Femur (tissue), 1 donor: ENCODE data around the gene CACNA1H.
"Not testable (repeated sequence)": the region's sequence is repeated elsewhere in the genome, so short reads cannot be mapped to it uniquely, and the experiment has no call there.

Source experiments
- DNase-seq: peaks from one replicate; pipeline ENCODE4 v3.0.0-alpha.2; 2017

Gene CACNA1H

DNA sequence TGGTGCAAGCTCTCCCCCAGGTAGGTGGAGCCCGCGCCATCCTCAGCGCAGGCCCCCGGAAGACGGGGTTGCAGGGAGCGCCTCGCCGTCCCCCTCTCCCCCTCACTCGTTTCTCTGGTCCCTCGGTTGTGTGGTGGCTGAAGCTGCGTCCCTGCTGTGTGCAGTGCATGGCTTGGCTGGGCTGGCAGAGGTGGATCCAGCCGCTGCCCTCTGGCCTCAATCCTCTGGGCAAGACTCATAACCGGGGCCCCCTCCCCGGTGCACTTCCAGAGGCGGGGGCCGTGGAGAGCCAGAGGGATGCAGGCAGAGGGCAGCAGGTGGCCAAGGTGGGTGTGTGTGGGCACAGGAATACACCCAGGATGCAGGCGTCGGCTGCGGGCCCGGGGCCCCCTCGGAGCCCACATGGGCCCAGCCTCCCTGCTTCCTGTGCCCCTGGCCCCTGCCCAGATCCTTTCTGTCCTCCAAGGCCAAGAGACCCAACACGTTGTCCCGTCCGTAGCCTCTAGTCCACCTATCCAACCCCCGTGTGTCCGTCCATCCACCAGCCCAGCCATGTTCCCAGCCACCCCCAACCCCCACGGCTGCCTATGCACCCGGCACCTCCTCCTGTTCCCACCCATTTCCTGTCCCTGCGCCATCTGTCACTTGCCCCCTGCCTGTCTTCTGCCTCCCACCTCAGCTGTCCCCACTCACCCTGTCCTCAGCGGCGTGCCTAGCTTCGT is 62.8 kb downstream of the CACNA1H start:
- no peak for DNase-seq

DNA sequence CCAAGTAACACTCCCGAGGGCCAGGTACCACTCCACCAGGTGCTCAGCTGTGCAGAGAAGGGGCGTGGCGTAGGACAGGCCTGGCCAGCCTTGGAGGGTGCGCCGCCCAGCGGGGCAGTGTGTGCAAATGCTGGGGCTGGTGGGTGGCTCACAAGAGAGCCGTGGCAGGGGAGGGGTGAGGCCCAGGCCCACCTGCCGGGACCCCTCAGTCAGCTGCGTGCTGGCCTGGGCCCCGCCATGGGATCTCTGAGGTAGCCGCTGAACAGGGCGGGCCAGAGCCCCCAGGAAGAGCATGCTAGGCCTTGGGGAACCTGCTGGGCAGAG is 63.4 kb downstream of the CACNA1H start:
- DNase-seq = no peak

DNA sequence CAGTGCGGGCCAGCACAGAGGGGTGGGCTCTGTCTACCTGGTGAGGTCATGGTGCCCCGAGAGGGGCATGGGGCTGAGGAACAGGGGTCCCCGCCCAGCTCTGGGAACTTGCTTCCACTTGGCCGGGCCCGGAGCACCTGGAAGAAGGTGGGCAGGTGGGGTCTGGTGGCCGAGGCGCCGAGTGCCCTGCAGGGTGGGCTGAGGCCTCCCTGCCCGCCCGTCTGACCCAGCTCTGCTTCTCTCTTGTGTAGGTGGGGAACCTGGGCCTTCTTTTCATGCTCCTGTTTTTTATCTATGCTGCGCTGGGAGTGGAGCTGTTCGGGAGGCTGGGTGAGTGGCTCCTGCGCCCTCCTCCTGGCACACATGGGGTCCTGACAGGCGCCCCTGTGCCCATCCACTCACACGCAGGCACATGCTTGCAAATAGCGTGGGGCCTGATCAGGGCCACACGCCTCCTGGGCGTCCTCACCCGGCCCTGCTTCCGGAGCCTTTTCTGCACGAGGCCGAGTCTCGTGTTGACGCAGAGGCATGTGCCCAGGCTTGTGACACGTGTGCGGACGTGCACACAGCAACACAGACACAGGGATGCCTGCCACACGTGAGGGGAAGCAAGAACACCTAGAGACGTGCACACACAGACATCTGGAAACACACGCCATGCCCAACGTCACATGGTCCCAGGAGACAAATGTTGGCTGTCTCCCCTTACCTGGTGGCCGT is 63.9 kb downstream of the CACNA1H start:
- no peak for DNase-seq

DNA sequence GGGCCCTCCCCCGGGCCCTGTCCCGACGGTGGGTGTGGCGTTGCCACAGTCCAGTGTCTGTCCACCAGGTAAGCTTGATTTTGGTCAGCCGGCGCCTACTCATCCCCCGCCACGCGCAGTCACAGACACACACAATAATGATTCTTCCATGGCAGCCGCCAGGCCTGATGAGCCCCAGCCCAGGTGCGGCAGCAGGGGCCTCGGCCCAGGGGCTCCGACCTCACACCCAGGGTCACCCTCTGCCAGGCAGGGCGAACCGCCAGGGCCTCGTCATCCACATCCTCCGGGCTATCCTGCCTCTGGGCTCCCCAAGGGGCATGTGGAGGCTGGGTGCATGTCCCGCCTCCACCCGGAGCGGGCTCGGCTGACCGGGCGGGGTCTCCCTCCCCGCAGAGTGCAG is 64.6 kb downstream of the CACNA1H start:
- DNase-seq = no peak

DNA sequence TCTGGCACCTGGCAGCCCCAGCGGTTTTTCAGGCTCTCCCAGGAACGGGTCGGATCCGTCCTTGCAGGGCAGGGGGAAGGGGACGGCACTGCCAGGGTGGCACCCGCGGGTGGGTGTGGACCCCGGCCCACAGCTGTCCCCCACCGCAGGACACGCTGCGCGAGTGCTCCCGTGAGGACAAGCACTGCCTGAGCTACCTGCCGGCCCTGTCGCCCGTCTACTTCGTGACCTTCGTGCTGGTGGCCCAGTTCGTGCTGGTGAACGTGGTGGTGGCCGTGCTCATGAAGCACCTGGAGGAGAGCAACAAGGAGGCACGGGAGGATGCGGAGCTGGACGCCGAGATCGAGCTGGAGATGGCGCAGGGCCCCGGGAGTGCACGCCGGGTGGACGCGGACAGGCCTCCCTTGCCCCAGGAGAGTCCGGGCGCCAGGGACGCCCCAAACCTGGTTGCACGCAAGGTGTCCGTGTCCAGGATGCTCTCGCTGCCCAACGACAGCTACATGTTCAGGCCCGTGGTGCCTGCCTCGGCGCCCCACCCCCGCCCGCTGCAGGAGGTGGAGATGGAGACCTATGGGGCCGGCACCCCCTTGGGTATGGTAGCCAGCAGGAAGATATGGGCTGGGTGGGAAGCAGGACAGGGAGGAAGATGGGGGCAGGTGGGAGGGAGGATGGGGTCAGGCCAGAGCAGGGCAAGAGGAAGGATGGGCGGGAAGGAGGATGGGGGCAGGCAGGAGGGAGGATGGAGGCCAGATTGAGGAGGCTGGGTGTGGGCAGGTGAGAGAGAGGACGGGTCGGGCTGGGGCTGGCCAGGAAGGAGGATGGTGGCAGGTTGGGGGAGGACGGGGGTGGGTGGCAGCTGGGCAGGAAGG is 65.4 kb downstream of the CACNA1H start:
- DNase-seq = no peak

DNA sequence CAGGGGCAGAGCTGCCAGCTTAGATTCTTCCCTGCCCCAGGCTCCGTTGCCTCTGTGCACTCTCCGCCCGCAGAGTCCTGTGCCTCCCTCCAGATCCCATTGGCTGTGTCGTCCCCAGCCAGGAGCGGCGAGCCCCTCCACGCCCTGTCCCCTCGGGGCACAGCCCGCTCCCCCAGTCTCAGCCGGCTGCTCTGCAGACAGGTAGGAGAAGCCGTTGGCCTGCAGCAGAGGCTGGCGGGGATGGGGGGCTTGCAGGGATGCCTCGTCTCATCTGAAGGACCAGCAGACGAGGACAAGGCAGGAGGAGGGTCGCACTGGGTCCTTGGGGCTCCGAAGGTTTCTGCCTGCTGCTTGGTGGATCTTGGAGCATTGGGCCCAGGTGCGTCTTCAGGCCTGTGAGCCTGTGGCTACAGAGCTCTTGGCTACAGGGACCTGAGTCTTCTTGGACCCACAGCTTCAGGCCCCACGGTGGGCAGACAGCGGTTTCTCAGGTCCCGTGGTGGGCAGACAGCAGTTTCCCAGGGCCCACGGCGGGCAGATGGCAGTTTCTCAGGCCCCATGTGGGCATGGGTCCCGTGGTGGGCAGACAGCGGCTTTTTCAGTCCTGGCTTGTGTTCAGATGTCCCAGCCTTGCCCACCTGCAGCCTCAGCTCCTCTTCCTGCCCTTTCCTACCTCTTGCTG is 66.2 kb downstream of the CACNA1H start:
- no peak for DNase-seq

DNA sequence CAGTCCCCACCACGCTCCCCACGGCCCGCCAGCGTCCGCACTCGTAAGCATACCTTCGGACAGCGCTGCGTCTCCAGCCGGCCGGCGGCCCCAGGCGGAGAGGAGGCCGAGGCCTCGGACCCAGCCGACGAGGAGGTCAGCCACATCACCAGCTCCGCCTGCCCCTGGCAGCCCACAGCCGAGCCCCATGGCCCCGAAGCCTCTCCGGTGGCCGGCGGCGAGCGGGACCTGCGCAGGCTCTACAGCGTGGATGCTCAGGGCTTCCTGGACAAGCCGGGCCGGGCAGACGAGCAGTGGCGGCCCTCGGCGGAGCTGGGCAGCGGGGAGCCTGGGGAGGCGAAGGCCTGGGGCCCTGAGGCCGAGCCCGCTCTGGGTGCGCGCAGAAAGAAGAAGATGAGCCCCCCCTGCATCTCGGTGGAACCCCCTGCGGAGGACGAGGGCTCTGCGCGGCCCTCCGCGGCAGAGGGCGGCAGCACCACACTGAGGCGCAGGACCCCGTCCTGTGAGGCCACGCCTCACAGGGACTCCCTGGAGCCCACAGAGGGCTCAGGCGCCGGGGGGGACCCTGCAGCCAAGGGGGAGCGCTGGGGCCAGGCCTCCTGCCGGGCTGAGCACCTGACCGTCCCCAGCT is 67.3 kb downstream of the CACNA1H start:
- no peak for DNase-seq

DNA sequence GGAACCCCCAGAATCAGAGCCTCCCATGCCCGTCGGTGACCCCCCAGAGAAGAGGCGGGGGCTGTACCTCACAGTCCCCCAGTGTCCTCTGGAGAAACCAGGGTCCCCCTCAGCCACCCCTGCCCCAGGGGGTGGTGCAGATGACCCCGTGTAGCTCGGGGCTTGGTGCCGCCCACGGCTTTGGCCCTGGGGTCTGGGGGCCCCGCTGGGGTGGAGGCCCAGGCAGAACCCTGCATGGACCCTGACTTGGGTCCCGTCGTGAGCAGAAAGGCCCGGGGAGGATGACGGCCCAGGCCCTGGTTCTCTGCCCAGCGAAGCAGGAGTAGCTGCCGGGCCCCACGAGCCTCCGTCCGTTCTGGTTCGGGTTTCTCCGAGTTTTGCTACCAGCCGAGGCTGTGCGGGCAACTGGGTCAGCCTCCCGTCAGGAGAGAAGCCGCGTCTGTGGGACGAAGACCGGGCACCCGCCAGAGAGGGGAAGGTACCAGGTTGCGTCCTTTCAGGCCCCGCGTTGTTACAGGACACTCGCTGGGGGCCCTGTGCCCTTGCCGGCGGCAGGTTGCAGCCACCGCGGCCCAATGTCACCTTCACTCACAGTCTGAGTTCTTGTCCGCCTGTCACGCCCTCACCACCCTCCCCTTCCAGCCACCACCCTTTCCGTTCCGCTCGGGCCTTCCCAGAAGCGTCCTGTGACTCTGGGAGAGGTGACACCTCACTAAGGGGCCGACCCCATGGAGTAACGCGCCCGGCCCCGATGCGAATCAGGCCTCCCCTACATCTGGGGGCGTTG is 68.1 kb downstream of the CACNA1H start:
- DNase-seq = no peak

DNA sequence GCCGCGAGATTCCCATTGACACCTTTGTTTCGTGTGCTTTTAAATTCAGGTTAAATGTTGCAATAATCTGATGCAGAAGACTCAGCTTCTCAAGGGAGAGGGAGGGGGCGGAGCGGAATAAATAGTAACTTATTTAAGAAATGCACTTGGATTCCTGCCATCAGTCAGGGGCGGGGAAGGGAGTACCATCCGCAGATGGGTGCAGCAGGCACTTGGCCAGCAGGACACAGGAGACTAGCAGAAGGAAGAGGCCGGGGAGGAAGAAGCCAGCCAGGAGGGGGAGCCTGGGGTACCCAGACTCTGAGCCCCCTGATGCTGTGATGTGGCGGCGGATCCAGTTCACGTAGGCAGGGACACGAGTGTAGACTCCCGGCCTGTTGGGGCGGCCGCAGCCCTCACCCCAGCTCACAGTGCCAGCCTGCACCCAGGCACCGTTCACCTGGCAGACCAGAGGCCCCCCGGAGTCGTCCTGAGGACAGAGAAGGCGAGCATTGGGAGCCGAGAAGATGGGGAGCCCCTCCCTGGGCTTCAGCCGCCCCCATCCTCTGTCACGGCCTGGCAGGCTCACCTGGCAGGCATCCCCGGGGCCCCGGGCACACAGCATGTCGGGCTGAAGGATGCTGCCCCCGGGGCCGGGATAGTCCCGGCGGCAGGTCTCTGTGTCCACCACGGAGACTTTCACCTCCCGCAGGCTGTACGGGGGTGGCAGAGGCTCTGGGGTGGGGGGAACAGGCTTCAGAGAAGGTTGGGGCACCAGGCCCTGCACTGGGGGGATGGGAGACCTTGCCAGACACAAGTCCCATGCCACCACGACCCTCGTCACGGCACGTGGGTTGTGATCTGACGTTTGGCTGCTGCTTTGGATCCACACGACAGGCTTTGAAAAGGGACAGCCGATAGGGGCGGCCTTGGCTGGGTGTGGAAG is 69.0 kb downstream of the CACNA1H start:
- no peak for DNase-seq

DNA sequence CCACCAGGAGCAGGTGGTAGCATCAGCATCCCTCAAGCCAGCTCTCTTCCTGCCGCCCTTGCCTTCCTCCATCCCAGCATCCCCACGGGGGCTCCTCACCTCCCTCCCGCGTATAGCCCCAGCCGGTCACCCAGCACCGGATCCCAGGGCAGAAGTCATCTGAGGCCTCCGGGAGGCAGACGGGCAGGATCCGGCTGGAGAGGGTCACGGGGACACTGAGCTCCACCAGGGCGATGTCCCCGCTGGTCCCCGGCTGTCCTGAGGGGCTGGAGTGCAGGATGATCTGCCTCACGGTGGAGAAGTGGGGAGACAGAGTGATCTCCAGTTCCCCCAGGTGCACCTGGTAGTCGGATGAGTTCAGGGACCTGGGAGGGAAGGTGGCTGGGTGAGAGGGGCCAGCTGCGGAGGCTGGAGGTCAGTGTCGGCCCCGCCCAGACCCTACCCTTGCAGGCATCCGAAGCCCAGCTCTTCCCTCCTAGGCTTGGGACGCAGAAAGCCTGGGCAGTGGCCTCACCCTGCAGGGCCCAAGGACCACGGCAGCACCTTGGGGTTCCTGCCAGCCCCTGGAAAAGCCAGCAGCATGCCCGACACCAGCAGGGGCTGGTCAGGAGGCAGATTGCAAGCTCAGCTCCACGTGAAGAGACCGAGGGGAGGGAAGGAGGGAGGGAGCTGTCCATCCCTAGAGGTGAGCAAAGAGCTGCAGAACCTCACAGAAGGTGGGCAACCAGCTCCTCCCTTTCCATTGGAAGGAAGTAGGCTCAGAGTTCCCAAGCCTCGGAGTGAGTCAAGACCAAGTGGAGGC is 69.8 kb downstream of the CACNA1H start:
- DNase-seq = no peak

DNA sequence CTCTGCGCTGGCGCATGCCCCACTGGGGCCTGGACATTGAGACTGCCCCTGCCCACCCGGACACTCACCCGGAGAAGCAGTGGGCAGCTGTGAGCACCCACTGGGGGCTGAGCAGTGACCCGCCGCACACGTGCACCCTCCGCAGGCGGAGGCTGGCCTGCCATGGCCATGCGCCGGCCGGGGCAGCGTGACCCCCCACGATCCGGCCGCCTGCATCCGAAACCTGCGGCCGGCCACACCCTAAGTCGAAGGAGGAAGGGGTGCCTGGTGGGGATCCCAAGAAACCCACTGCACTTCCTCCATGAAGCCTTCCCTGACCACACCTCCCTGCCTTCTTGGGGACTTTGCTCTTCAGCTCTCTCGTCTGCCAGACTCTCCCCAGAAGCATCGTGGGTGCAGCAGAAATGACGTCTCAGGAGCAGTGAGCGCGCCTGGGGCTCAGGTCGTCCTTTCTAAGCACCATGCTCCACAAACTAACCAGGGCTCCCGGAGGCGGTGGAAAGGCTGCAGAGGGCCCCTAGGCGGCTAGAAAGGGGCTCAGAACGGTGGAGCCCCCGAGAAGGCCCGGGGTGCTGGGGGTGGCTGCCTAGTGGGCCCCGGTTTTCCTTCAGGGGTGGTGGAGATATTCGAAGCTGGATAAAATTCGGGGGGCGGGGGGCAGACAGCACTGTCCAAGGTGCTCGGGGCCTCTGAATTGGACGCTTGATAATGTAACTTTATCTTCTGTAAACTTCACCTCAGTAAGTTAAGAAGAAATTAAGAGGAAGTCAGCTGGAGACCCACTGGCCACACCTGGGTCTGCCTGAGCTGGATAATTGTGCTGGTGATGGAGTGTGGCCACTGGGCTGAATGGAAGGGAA is 70.7 kb downstream of the CACNA1H start:
- no peak for DNase-seq

DNA sequence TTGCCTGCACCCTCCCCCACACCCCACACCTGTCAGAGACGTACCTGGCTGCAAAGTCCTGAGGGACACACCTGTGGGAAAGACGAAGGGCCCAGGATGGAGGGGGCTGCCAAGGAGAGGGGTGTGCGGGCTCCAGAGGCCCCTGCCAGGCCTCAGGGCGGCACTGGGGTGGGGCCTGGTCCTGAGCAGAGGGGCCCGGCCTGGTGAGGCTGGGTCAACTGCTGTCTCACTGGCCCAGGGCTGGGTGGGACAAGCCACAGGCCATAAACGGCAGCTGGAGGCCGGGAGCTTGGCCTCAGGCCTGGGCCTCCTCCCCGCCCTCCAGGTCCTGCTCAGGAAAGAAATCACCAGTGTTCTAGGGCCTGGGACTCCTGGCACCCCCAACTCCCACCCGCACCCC is 71.7 kb downstream of the CACNA1H start:
- no peak for DNase-seq

DNA sequence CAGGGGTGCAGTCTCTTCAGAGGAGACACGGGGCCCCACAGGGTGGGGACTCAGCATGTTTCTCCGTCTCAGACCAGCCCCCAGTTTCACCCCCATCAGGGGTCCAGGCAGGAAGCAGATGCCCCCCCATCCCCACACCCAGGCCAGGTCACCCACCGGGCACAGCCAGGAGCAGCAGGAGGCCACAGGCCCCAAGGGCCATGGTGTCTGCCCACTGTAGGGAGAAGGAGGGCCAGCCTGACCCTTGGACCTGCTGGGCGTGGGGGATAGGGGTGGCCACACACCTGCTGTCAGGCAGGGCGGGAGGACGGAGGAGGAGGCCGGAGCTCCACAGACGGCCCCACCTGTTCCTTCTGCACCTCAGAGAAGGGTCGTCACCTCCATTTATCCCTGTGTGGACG is 72.1 kb downstream of the CACNA1H start, which contains the start of gene TPSG1:
Gene TPSG1, minus strand, starts transcription at position 218 of the 401 bp plus-strand sequence. Its CDS starts 16 bp downstream, at position 202.
- no peak for DNase-seq

DNA sequence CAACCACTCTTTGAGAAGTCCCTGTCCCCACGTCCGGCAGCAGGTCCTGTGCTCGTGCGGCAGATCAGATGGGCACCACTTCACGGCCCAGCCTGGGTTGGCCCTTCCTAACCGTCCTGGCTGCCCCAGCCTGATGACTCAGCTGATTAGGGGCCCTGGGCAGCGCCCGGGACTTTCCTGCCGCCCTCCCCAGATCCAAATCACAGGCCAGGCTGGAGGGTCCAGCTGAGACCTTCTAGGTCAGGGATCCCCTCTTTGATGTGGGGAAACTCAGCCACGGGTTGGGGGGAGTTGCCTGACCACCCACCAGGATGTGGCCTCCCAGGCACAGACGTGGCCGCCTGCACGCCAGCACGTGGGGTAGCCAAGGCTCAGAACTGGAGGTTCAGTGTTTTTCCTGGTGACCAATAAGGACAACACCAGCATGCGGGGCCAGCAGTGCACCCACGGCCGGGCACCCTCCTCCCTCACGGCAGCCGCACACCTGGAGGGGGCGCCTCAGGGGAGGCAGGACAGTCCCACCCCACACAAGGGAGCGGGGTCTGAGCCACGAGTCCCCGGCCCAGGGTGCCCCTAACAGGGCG is 72.9 kb downstream of the CACNA1H start:
- not testable (repeated sequence) for DNase-seq

DNA sequence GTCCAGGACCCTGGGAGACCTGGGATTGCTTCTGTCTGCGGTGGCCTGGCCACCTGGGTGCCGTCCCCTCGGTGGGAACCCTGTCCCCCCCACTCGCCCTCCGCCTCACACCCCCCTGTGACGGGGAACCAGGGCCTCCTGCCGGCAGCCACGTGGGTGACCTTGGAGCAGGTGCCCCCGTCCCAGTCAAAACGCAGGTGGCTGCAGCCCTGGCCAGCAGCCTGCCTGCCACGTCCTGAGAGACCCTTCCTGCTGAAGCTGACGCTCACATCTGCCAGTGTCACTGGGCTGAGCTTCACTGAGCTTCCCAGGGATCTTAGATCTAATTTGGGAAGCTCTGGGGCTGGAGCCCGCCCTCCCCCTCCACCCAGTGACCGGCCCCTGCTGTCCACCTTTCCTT is 73.8 kb downstream of the CACNA1H start:
- not testable (repeated sequence) for DNase-seq

DNA sequence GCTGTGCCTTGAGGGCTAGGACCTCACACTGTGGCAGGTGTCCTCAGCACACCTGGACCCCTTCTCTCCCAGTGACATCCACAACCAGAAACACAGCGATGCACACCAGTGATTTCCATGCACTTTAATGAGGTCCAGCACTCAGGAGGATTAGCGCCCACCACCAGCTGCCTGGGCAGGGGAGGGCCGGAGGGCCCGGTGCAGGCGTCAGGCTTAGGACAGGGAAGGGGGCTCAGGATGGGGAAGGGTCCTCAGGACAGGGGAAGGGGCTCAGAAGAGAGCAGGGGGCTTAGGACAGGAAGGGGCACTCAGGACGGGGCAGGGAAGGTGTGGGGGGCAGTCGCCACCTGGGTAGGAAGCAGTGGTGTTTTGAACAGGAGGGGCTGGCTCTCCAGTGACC is 75.3 kb downstream of the CACNA1H start:
- DNase-seq = not testable (repeated sequence)

DNA sequence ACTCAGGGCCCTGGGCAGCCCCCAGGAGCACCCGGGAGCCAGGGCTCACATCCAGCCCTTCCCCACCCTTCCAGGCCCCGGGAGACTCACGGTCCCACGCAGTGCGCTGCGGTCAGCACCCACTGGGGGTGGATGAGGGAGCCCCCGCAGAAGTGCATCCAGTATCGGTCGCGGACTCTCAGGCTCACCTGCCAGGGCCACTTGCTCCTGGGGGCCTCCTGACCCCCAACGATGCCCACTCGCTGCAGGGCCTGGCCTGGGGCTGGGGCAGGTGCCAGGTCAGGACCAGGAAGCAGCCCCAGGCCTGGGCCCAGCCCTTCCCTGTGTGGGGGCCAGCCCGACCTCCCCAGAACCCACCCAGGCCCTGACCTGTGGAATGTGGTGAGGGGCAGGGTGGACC is 76.6 kb downstream of the CACNA1H start:
- not testable (repeated sequence) for DNase-seq

DNA sequence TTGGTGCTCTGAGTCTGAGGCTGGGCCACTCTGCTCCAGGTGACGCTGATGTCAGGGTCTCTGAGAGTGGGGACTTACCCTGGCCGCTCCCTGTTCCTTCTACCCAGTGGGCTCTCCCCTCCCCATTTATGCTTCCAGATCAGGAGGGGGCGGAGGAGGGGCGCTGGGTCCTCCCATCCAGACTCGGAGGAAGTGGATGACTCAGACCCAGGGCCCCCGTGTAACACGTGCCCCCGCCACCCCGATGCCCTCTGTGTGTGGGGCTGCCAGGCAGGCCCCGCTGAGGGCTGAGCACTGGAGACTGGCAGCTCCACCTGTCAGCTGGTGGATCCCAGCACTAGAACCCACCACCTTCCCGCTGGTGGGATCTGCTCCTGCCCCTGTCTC is 77.2 kb downstream of the CACNA1H start, which contains the start of gene TPSB2:
Gene TPSB2, minus strand, starts transcription at position 101 of the 387 bp plus-strand sequence. CDS start 233 bp downstream, outside the sequence.
- not testable (repeated sequence) for DNase-seq
